Skin of body (tissue), 2 donors: ENCODE measurements around the gene B3GALT5. TPM values are rescaled to one million over a fixed set of nuclear protein-coding genes. Genes with fewer than 3 reads are reported as not detected.

Source experiments
- DNase-seq: peaks from one replicate; lab custom pipeline; 2025; lab: John Stamatoyannopoulos, UW
- total RNA-seq: library from RNA; depleted of rRNA; stranded (reverse); fragments of >200 nt; gene quantifications from one replicate; pipeline ENCODE4 v1.2.3, GENCODE V29; 2014

Gene B3GALT5
- total RNA-seq, 1 donor from 2014 or later, result 0.20 TPM

- DNase-seq, result no peak
Observed at GRCh38 chr21:39645331-39645730, 32.6 kb downstream of the B3GALT5 start.

GRCh38 chr21:39647476-39647875, 34.7 kb downstream of the B3GALT5 start:
- DNase-seq, result no peak

- no peak for DNase-seq
Observed at GRCh38 chr21:39648879-39649278, 36.1 kb downstream of the B3GALT5 start.

- DNase-seq, result no peak
Observed at GRCh38 chr21:39649526-39649925, 36.8 kb downstream of the B3GALT5 start.

GRCh38 chr21:39650306-39650705, 37.6 kb downstream of the B3GALT5 start:
- DNase-seq, result no peak

GRCh38 chr21:39650801-39651200, 38.1 kb downstream of the B3GALT5 start:
- no peak for DNase-seq

- DNase-seq, result no peak
Observed at GRCh38 chr21:39651206-39651605, 38.5 kb downstream of the B3GALT5 start.

- no peak for DNase-seq
Observed at GRCh38 chr21:39654951-39655350, 42.2 kb downstream of the B3GALT5 start.

GRCh38 chr21:39655589-39655988, 42.8 kb downstream of the B3GALT5 start:
- no peak for DNase-seq

GRCh38 chr21:39656209-39656608, 43.5 kb downstream of the B3GALT5 start:
- DNase-seq, result no peak

GRCh38 chr21:39657091-39657689, 44.5 kb downstream of the B3GALT5 start:
- no peak for DNase-seq

- DNase-seq, result no peak
Observed at GRCh38 chr21:39658066-39658465, 45.3 kb downstream of the B3GALT5 start.

GRCh38 chr21:39659070-39659815, 46.5 kb downstream of the B3GALT5 start:
- DNase-seq, result no peak

GRCh38 chr21:39660191-39660980, 47.6 kb downstream of the B3GALT5 start:
- DNase-seq, result peak; percentile 38

GRCh38 chr21:39661121-39661520, 48.4 kb downstream of the B3GALT5 start:
- no peak for DNase-seq

- no peak for DNase-seq
Observed at GRCh38 chr21:39661740-39662139, 49.0 kb downstream of the B3GALT5 start.

GRCh38 chr21:39662411-39662953, 49.7 kb downstream of the B3GALT5 start:
- DNase-seq, result no peak

GRCh38 chr21:39663066-39663465, 50.3 kb downstream of the B3GALT5 start:
- no peak for DNase-seq

GRCh38 chr21:39663742-39664492, 51.2 kb downstream of the B3GALT5 start:
- no peak for DNase-seq

- DNase-seq, result no peak
Observed at GRCh38 chr21:39664586-39664985, 51.8 kb downstream of the B3GALT5 start.

GRCh38 chr21:39666026-39666425, 53.3 kb downstream of the B3GALT5 start:
- DNase-seq, result no peak
